HG02610 (cell line): ENCODE results near the gene PLCL1.

Experiments
- ATAC-seq: cut with Tn5 transposase; IDR thresholded peaks from one replicate; pipeline ENCODE4 v1.9.1; 2021; ENCODE audit warnings: mild to moderate bottlenecking, moderate library complexity; ENCODE audit not compliant: unreplicated experiment

PLCL1 gene

GRCh38 chr2:197852108-197852507 is 47.7 kb downstream of the PLCL1 start:
- no peak for ATAC-seq

- no peak for ATAC-seq
Observed at GRCh38 chr2:197853549-197853948, 49.2 kb downstream of the PLCL1 start.

- ATAC-seq, result no peak
Observed at GRCh38 chr2:197857476-197858107, 53.2 kb downstream of the PLCL1 start.

- ATAC-seq, result no peak
Observed at GRCh38 chr2:197858607-197859140, 54.3 kb downstream of the PLCL1 start.

GRCh38 chr2:197862246-197862955 is 58.0 kb downstream of the PLCL1 start:
- ATAC-seq, result no peak

GRCh38 chr2:197863744-197864143 is 59.4 kb downstream of the PLCL1 start:
- no peak for ATAC-seq

GRCh38 chr2:197866455-197866854 is 62.1 kb downstream of the PLCL1 start:
- no peak for ATAC-seq

GRCh38 chr2:197867033-197867432 is 62.6 kb downstream of the PLCL1 start:
- ATAC-seq, result no peak

GRCh38 chr2:197867624-197868023 is 63.2 kb downstream of the PLCL1 start:
- ATAC-seq, result no peak

GRCh38 chr2:197868206-197868605 is 63.8 kb downstream of the PLCL1 start:
- no peak for ATAC-seq

GRCh38 chr2:197869041-197869440 is 64.6 kb downstream of the PLCL1 start:
- ATAC-seq, result no peak

- no peak for ATAC-seq
Observed at GRCh38 chr2:197869501-197870111, 65.2 kb downstream of the PLCL1 start.

GRCh38 chr2:197870137-197870536 is 65.7 kb downstream of the PLCL1 start:
- ATAC-seq, result no peak

- ATAC-seq, result no peak
Observed at GRCh38 chr2:197871780-197872456, 67.5 kb downstream of the PLCL1 start.

- ATAC-seq, result no peak
Observed at GRCh38 chr2:197873293-197873701, 68.9 kb downstream of the PLCL1 start.

GRCh38 chr2:197875763-197876162 is 71.4 kb downstream of the PLCL1 start:
- no peak for ATAC-seq

GRCh38 chr2:197876524-197876923 is 72.1 kb downstream of the PLCL1 start:
- no peak for ATAC-seq

- no peak for ATAC-seq
Observed at GRCh38 chr2:197877038-197877437, 72.6 kb downstream of the PLCL1 start.

GRCh38 chr2:197878792-197879191 is 74.4 kb downstream of the PLCL1 start:
- no peak for ATAC-seq

GRCh38 chr2:197879812-197880408 is 75.5 kb downstream of the PLCL1 start:
- ATAC-seq, result no peak
